Adrenal gland (tissue), 12 donors: ENCODE data around the gene PBX1. TPM values are rescaled to one million over a fixed set of nuclear protein-coding genes. Genes with fewer than 3 reads are reported as not detected.

Source experiments
- DNase-seq, 7 donors: peaks; one replicate each; pipeline ENCODE4 v3.0.0-alpha.2; 2019 to 2020
- H3K27ac ChIP-seq, 5 donors: fragments of 200-600 bp; sonication (generic) in 4 of 5; 1 replicate in 3 of 5; 2 replicates in 2 of 5; pipeline versions ENCODE4 v1.5.1 to v1.8.0; 2016 to 2020; ENCODE audit warnings: mild to moderate bottlenecking in 1 of 5
- H3K27me3 ChIP-seq: fragments of 200-600 bp; 2 replicates; pipeline ENCODE4 v1.8.0; 2021
- H3K36me3 ChIP-seq, 2 donors: fragments of 200-600 bp; replicated peaks in 1 of 2; 1 replicate in 1 of 2; 2 replicates in 1 of 2; pipeline versions ENCODE4 v1.5.1 to v1.8.0; 2018 to 2022
- H3K4me1 ChIP-seq, 2 donors: fragments of 200-600 bp; replicated peaks in 1 of 2; 1 replicate in 1 of 2; 2 replicates in 1 of 2; pipeline versions ENCODE4 v1.5.1 to v1.8.0; 2018 to 2021
- H3K4me3 ChIP-seq, 4 donors: fragments of 200-600 bp; sonication (generic) in 3 of 4; one replicate each; pipeline ENCODE4 v1.5.1; 2016 to 2018
- H3K9me3 ChIP-seq, 3 donors: fragments of 200-600 bp; sonication (generic) in 1 of 3; replicated peaks in 1 of 3; 1 replicate in 2 of 3; 2 replicates in 1 of 3; pipeline versions ENCODE4 v1.5.1 to v1.8.0; 2016 to 2021
- CTCF ChIP-seq, 6 experiments: fragments of 450-650 bp in 4 of 6; fragments of 200-600 bp in 2 of 6; sonication (generic) in 1 of 6; IDR thresholded peaks; 1 replicate in 5 of 6; 2 replicates in 1 of 6; pipeline versions ENCODE4 v1.5.1 to v1.8.0; 2016 to 2021; ENCODE audit warnings: antibody characterized with exemption in 6 of 6, mild to moderate bottlenecking in 2 of 6, moderate library complexity in 1 of 6
- POLR2A ChIP-seq, 2 donors: fragments of 450-650 bp; IDR thresholded peaks; one replicate each; pipeline ENCODE4 v1.6.1; 2017; ENCODE audit warnings: antibody characterized with exemption in 2 of 2, mild to moderate bottlenecking in 2 of 2, moderate library complexity in 1 of 2
- WGBS, 4 donors: extraction: QIAGEN DNeasy Blood & Tissue Kit in 2 of 4; methylation state at CpG; one replicate each; pipeline versions ENCODE4 v1.1.5 to v1.1.7; 2013 to 2017; 5-methylcytosine and 5-hydroxymethylcytosine counted together
- intact Hi-C, 2 donors: fragments of 100-400 bp; cut with DNase I; formaldehyde crosslinking; loops; one replicate each; pipeline versions ENCODE4 v1.14.1 to v1.15.0; 2022 to 2023
- polyA plus RNA-seq, 3 donors: library from polyadenylated mRNA; stranded (reverse); fragments of 200-250 nt in 2 of 3; fragments of 350-450 nt in 1 of 3; fragmentation: Illumina TruSeq in 1 of 3; extraction: RNeasy Lipid Tissue Mini Kit (QIAGEN cat#74804) in 1 of 3; gene quantifications; one replicate each; pipeline ENCODE4 v1.2.3, GENCODE V29; 2013 to 2014
- total RNA-seq, 9 donors: library from RNA; depleted of rRNA in 4 of 9; stranded (reverse); fragments of >200 nt in 4 of 9; fragments of 120-200 nt in 1 of 9; fragmentation: NEBNext Ultra II Directional in 1 of 9; extraction: Animal tissue kit (Norgen Biotek cat#: 25700) in 1 of 9; gene quantifications; one replicate each; pipeline versions ENCODE4 v1.1.0 to v1.2.4, GENCODE V29; 2013 to 2023
- donor health status: healthy with polysubstance abuse.
- donor health status: Bipolar disorder and iron deficiency.
- donor health status: DM: yes; HTN: yes; CAD: no.
- donor health status: DM: no; HTN: no; CAD: no.
- donor health status: DM: no; HTN: no; CAD: no.
- donor health status: DM: yes; HTN: yes; CAD: no.

Gene PBX1
- total and polyA plus RNA-seq, 12 donors: 13.0 to 294 (median 99.3) TPM

- H3K36me3 ChIP-seq: no peaks in the 10 kb centered on the region
- H3K4me1 ChIP-seq: peaks cover 20 to 73% of the 10 kb centered on the region in 2 donors
- H3K27me3 ChIP-seq: no peaks in the 10 kb centered on the region
- intact Hi-C loops: loop anchor here in 1 of 2 donors (10.0 kb wide), 1 partner anchor 61 kb away; no protein-coding TSS in a partner anchor
- H3K27ac ChIP-seq: peak overlapping the region; percentile 34 to 91 (median 77)
- DNase-seq: peak in 1 of 7 donors; percentile 52
- no peak overlapping the region for H3K4me3 ChIP-seq
- no peak for TF ChIP-seq POLR2A (IDR thresholded peaks at IDR 0.05)
- TF ChIP-seq CTCF (IDR thresholded peaks at IDR 0.05): no peak
- H3K9me3 ChIP-seq: no peaks in the 10 kb centered on the region
- 40 to 55% (median 49%) methylated on average over 5 of the region's 5 CpGs for WGBS, 4 donors
Observed at GRCh38 chr1:164713456-164714207, 154.6 kb downstream of the PBX1 start.

- Histone ChIP-seq H3K4me1 (peaks cover 28 to 87% of the 10 kb centered on the region in 2 donors), H3K27ac (peak overlapping the region in 2 of 5 donors; percentile 38 to 52)
- 63 to 77% (median 69%) methylated on average over 8 of the region's 8 CpGs for WGBS, 4 donors
Observed at GRCh38 chr1:164716992-164717703, 158.2 kb downstream of the PBX1 start.

GRCh38 chr1:164718821-164719220 is 159.8 kb downstream of the PBX1 start:
- Histone ChIP-seq H3K36me3 (no peaks in the 10 kb centered on the region), H3K4me1 (peaks cover 14 to 70% of the 10 kb centered on the region in 2 donors), H3K4me3 (no peak overlapping the region), H3K27ac (peak overlapping the region in 3 of 5 donors; percentile 55 to 76 (median 63)), H3K27me3 (no peaks in the 10 kb centered on the region), H3K9me3 (no peaks in the 10 kb centered on the region)
- no peak for TF ChIP-seq CTCF (IDR thresholded peaks at IDR 0.05)
- TF ChIP-seq POLR2A (IDR thresholded peaks at IDR 0.05): no peak
- 18 to 38% (median 32%) methylated on average over 1 of the region's 1 CpG for WGBS, 4 donors
- intact Hi-C loops: loop anchor here in 1 of 2 donors (10.0 kb wide), 1 partner anchor 56 kb away; no protein-coding TSS in a partner anchor
- peak in 4 of 7 donors; percentile 34 to 58 (median 42) for DNase-seq

More at GRCh38 chr1:164716992-164717703, 158.2 kb downstream of the PBX1 start:
- TF ChIP-seq POLR2A (IDR thresholded peaks at IDR 0.05) (no peak), CTCF (IDR thresholded peaks at IDR 0.05) (no peak)
- Histone ChIP-seq H3K36me3 (no peaks in the 10 kb centered on the region), H3K4me3 (no peak overlapping the region), H3K9me3 (no peaks in the 10 kb centered on the region), H3K27me3 (no peaks in the 10 kb centered on the region)
- DNase-seq: peak in 2 of 7 donors; percentile 37 to 44
- intact Hi-C loops: loop anchor here in 1 of 2 donors (10.0 kb wide), 1 partner anchor 58 kb away; no protein-coding TSS in a partner anchor
